HPDE6-E6E7 (cell line): Measurements from ENCODE around the gene HPS5.

Experiments
- DNase-seq: peaks from one replicate; pipeline ENCODE4 v3.0.0; 2011; ENCODE audit warnings: missing footprints; ENCODE audit errors: extremely low spot score

Gene HPS5

DNA sequence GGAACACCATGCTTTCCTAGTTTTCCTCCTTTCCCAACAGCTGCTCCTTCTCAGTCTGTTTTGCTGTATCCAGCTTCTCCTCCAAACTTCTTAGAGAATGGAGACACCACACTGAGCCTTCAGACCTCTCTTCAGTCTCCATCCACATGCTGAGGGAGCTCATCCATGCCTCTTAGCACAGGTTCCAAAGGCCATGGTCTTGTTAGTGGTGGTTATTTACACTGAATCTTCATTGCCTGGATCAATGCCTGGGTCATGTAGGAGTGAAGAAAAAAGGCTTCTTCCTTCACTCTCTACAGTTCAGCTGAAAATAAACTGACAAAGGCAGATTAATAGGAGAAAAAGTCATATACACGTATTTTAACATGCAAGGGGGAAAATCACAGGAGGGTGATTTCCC is 82.3 kb downstream of the HPS5 start:
- no peak for DNase-seq

DNA sequence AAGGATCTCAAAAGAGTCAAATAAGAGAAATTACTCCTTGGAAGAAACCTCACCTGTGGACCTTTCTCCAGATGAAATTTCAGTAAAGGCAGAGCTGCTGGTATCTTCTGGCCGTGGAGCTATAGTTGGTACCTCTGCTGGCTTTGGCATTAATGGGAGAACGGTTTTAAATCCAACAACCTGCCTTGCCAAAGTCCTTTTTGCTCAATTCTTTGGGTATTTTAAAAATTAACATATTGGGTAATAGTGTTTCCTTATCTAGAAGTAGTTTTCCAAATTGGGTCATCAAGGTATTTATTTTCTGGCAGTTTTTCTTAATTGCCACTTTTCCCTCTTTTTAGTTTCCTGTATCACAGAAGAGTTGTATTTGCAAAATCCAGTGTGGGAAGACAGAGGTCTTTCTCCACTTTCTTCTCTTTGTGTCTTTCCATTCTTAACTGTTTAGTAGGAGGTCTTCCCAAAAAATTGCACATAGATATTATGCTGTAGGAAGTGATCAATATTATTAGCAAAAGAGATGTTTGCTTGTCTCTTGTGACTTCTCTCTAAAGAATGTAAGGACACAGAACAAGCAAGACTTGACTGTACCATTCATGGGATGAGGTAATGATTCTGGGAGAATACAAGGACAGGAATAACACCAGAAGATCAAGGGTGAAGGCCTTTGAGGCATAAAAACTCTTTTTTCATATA is 85.1 kb downstream of the HPS5 start, which contains the start of gene SAA4:
TSS of gene SAA4 (minus strand) at position 139 of the 693 bp plus-strand sequence. CDS start 876 bp downstream, outside the sequence.
- no peak for DNase-seq

DNA sequence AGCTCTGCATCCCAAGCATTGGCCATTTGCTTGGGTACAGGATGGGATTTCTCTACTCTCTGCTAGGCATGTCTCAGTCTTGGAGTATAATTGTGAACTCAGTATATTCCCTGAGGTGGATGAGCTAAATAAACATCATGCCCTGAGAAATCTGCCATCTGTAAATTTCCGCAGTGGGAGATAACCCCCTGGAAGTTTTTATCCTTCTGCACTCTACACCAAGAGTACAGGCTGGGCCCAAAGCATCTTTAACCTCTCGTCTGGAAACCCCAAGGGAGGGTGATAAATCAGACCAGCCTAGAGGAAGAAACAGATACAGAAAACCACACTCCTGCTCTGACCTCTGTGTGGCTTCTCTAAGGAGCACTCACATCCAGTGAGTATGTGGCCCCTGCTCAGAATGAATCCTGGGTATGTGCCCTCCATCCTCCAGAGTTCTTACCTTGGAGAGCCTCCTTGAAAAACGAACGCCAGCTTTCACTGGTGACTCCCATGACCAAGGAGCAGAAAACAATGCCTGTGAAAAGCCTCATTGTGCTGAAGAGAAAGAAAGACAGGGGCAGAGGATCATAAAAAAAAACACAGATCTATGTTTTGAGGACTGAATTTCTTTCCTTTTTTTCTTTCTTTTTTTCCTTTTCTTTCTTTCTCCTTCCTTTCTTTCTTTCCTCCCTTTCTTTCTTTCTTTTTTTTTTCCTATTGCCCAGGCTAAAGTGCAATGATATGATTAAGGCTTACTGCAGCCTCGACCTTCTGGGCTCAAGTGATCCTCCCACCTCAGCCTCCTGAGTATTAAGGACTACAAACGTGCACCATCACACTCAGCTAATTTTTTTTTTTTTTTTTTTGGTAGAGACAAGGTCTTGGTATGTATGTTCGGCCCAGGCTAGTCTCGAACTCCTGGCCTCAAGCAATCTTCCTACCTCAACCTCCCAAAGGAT is 86.3 kb downstream of the HPS5 start:
- no peak for DNase-seq

DNA sequence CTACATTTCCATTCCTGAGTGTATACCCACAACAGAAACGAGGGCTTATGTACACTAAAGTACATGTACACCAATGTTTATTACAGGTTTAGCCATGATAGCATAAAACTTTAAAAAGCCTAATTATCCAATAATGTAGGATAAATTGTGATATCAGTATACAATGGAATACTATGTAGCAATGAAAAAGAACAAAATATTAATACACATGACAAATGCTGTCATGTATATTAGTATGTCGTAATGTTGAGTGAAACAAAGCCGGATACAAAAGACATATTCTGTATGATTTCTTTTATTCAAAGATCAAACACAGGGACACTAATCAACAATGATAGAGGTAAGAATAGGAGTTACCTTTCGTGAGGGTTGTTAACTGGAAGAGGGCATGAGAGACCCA is 88.0 kb downstream of the HPS5 start:
- DNase-seq, result no peak

DNA sequence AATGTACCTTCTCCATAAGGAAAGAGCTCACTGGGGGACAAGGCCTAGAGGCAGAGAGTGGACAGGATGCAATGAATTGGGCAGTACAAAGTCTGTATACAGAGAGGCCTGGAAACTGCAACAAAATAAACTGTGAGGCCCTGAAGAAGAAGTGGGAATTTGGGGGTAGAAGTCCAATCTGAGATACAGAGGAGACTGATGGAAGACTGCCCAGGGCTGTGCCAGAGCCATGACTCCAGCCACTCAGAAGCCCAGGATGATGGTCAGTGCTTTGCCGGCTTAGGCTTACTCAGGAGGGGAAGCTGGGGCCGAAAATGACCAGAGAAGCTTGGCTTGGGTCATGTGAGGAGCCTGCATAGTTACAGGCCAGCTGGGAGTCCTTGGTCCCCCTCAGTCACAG is 91.1 kb downstream of the HPS5 start:
- no peak for DNase-seq

DNA sequence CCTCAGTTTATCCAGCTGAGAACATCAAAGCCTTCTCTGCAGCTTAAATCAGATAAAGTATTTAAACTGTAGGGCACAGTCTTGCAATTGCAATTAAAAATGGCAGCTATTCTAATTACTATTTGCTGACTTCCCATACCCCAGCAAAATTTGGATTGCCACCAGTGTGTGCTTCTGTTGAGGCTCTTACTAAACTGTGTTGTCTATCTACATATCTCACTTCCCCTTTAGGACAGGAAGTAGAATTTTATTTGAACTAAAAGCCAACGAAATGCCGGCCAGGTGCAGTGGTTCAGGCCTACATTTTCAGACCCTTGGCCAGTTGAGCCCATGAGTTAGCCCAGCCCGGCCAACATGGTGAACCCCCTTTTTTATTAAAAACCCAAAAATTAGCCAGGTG is 92.4 kb downstream of the HPS5 start:
- no peak for DNase-seq
